Measurements from ENCODE around the gene SLC24A4. TPM values are rescaled to one million over a fixed set of nuclear protein-coding genes. Genes with fewer than 3 reads are reported as not detected.
A peak's percentile ranks its signal among the peaks of the same experiment; 100 is the strongest.

SLC24A4 gene
- total RNA-seq, 1 donor from 2014 or later = 0.34 TPM

DNA sequence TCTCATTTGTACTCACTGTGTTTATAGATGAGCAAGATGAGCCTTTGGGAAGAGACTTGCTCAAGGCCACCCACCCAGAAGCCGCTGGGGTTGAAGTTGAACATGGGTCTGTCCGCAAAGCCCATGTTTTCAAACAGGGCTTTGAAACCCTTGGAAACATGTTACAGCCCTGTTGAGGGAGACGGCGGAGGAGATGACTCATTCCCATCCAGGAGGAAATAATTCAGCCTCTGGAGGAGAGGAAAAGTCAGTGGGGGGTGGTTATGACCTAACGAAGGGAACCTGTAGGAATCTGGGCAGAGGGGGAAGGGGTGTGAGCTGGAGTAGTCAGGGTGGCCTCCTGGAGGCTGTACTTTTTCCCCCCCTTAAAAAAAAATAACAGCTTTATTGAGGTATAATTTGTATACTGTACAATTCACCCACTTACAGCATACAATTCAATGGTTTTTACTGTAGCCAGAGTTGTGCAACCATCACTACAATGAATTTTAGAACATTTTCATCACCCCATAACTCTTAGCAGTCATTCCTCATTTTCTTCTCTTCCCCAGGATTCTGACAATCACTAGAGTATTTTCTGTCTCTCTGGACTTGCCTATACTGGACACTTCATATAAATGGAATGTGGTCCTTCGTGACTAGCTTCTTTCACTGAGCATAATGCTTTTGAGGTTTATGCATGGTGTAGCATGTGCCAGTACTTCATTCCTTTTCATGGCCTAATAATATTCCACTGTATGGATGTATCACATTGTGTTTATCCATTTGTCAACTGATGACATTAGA is 188.7 kb downstream of the SLC24A4 start:
- Mint-ChIP-seq H3K36me3 (ENCODE audit: unreplicated experiment) (peaks cover 5% of the 10 kb centered on the region), H3K4me1 (ENCODE audit: low read depth, unreplicated experiment) (peaks cover under 1% of the 10 kb centered on the region), H3K9me3 (ENCODE audit: unreplicated experiment) (peaks cover 2% of the 10 kb centered on the region), H3K4me3 (ENCODE audit: unreplicated experiment) (no peak overlapping the region), H3K27me3 (ENCODE audit: unreplicated experiment) (peaks cover 6% of the 10 kb centered on the region), H3K27ac (ENCODE audit: unreplicated experiment) (no peak overlapping the region)
- no peak for DNase-seq
- TF ChIP-seq, protein P1, sequence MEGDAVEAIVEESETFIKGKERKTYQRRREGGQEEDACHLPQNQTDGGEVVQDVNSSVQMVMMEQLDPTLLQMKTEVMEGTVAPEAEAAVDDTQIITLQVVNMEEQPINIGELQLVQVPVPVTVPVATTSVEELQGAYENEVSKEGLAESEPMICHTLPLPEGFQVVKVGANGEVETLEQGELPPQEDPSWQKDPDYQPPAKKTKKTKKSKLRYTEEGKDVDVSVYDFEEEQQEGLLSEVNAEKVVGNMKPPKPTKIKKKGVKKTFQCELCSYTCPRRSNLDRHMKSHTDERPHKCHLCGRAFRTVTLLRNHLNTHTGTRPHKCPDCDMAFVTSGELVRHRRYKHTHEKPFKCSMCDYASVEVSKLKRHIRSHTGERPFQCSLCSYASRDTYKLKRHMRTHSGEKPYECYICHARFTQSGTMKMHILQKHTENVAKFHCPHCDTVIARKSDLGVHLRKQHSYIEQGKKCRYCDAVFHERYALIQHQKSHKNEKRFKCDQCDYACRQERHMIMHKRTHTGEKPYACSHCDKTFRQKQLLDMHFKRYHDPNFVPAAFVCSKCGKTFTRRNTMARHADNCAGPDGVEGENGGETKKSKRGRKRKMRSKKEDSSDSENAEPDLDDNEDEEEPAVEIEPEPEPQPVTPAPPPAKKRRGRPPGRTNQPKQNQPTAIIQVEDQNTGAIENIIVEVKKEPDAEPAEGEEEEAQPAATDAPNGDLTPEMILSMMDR (IDR thresholded peaks at IDR 0.05; ENCODE audit: partially characterized antibody, unreplicated experiment) = no peak

DNA sequence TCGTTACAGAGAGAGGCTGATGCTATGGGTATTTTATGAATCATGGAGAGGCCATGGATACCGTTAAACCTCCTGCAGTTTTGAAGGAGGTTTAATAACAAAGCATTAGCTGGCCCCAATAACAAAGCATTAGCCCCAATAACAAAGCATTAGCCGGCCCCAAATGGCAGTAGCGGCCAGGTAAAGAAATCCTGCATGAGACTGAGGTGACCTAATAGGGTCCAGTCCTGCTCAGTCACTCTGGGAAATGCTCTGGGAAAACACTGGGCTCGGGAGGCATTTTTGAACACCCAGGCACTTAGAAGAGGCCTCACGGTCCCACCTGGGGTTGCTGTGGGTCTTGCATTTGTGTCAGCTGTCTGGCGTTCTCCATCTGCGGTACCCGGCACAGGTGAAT is 189.8 kb downstream of the SLC24A4 start:
- TF ChIP-seq, protein P1 (IDR thresholded peaks at IDR 0.05; ENCODE audit: partially characterized antibody, unreplicated experiment) = no peak
- no peak overlapping the region for H3K27ac Mint-ChIP-seq (ENCODE audit: unreplicated experiment)
- H3K4me1 Mint-ChIP-seq (ENCODE audit: low read depth, unreplicated experiment) = peaks cover 6% of the 10 kb centered on the region
- peaks cover 5% of the 10 kb centered on the region for H3K36me3 Mint-ChIP-seq (ENCODE audit: unreplicated experiment)
- H3K27me3 Mint-ChIP-seq (ENCODE audit: unreplicated experiment) = peaks cover 6% of the 10 kb centered on the region
- no peak overlapping the region for H3K4me3 Mint-ChIP-seq (ENCODE audit: unreplicated experiment)
- no peak for DNase-seq
- H3K9me3 Mint-ChIP-seq (ENCODE audit: unreplicated experiment) = peaks cover 3% of the 10 kb centered on the region

DNA sequence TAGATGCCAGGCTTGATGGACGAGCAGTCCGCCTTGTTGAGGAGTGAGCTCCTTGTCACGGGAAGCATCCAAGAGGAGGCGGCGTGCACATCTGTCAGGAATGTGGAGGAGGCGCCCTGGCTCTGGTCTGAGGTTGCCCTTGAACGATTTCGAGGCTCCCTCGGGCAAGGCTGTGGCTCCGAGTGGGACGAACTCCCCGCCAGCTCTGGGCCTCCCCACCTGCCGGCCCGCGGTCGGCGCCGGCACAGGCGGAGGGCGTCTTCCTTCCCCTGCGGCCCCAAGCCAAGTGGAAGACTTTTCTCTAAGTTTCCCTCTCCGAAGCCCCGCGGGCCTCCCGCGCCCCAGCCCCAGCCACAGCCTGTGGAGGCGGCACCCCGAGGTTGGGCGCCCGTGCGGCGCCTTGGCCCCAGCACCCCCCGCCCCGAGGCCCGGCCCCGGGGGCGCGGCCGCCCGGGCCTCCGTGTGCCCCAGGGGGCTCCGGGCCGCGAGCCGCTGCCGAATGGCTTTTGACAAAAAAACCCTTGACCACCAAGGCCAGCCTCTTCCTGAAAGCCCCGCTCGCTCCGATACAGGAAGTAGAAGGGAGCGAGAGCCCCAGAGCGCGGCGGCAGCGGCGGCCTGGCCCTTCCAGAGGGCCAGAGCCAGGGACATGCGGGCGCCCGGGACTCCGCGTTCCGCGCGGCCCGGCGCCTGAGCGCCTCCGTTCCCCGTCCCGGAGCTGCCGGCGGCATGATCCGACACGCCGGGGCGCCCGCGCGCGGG is 190.4 kb downstream of the SLC24A4 start, which contains the start of gene RIN3:
Gene RIN3, plus strand, starts transcription at position 578 of the 762 bp plus-strand sequence. Its CDS starts 152 bp downstream, at position 730.
- Mint-ChIP-seq H3K27ac (ENCODE audit: unreplicated experiment) (no peak within 1 kb of the TSS), H3K4me3 (ENCODE audit: unreplicated experiment) (peak within 1 kb of the TSS; percentile 75), H3K9me3 (ENCODE audit: unreplicated experiment) (peaks cover 5% of the 10 kb centered on the region), H3K4me1 (ENCODE audit: low read depth, unreplicated experiment) (peaks cover 6% of the 10 kb centered on the region), H3K27me3 (ENCODE audit: unreplicated experiment) (peaks cover 6% of the 10 kb centered on the region), H3K36me3 (ENCODE audit: unreplicated experiment) (peaks cover 5% of the 10 kb centered on the region)
- TF ChIP-seq, protein P1 (IDR thresholded peaks at IDR 0.05; ENCODE audit: partially characterized antibody, unreplicated experiment) = no peak
- peak; percentile 59 for DNase-seq

DNA sequence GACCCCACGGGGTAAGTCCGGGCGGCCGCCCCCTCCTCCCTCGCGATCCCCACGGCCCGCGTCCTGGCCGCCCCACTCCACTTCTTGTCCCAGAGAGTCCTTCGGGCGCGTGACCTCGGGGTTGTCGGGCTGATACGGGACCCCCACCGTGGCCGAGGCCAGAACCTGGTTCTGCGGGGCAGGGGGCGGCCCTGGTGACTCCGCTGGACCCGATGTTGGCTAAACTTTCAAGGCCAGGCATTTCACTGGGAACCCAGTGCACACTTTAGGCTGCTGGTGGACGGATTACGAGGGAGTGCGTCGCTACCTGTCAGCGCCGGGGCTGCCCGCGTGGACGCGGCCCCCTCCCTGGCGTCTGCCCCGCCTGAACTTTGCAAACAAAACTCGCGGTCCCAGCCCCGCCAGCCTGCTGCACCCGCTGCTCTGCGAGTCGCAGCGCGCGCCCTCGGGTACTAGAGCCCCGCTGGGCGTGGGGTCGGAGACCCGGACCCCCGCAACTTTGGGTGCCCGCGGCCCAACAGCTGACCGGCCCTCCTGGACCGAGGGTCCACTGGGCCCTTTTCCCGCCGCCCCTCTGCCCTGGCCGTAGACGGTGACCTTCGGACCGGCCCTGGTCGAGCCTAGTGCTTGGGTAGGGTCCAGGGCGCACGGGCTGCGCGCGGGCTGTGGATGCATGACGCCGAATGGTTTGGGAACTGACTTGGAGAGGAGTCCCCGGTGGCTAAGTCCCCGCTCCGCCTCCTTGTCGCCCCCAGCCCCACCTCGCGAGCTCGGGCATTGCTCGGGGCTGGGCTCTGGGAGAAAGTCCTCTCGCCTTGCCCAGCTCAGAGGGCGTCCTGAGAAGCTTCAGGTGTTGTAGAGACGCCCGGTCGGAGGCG is 191.2 kb downstream of the SLC24A4 start:
- Mint-ChIP-seq H3K27ac (ENCODE audit: unreplicated experiment) (no peak overlapping the region), H3K27me3 (ENCODE audit: unreplicated experiment) (peaks cover 6% of the 10 kb centered on the region), H3K4me3 (ENCODE audit: unreplicated experiment) (peak overlapping the region; percentile 75), H3K36me3 (ENCODE audit: unreplicated experiment) (peaks cover 5% of the 10 kb centered on the region), H3K9me3 (ENCODE audit: unreplicated experiment) (peaks cover 5% of the 10 kb centered on the region), H3K4me1 (ENCODE audit: low read depth, unreplicated experiment) (peaks cover 6% of the 10 kb centered on the region)
- TF ChIP-seq, protein P1 (IDR thresholded peaks at IDR 0.05; ENCODE audit: partially characterized antibody, unreplicated experiment) = no peak
- DNase-seq = peak; percentile 35

Data from glutamatergic neuron (in vitro differentiated cells).